Ascending aorta (tissue), 2 donors: Measurements from ENCODE around the gene TLL2. TPM values are rescaled to one million over a fixed set of nuclear protein-coding genes. Genes with fewer than 3 reads are reported as not detected.

Source experiments
- DNase-seq, 2 donors: peaks; one replicate each; pipeline ENCODE4 v3.0.0-alpha.2; 2019; ENCODE audit warnings: low spot score in 2 of 2
- H3K27ac ChIP-seq, 2 donors: fragments of 200-600 bp; sonication (generic); one replicate each; pipeline ENCODE4 v1.5.1; 2016 to 2017; ENCODE audit warnings: mild to moderate bottlenecking in 1 of 2
- H3K27me3 ChIP-seq: fragments of 200-600 bp; sonication (generic); one replicate; pipeline ENCODE4 v1.5.1; 2017
- H3K36me3 ChIP-seq, 2 donors: fragments of 200-600 bp; sonication (generic); one replicate each; pipeline ENCODE4 v1.5.1; 2016
- H3K4me1 ChIP-seq, 2 donors: fragments of 200-600 bp; sonication (generic); one replicate each; pipeline ENCODE4 v1.5.1; 2016 to 2017; ENCODE audit warnings: mild to moderate bottlenecking in 1 of 2
- H3K4me3 ChIP-seq, 2 donors: fragments of 200-600 bp; sonication (generic); one replicate each; pipeline ENCODE4 v1.5.1; 2016 to 2017; ENCODE audit warnings: mild to moderate bottlenecking in 1 of 2
- H3K9me3 ChIP-seq, 2 donors: fragments of 200-600 bp; sonication (generic); one replicate each; pipeline ENCODE4 v1.5.1; 2016
- CTCF ChIP-seq, 3 experiments: fragments of 200-600 bp in 2 of 3; fragments of 450-650 bp in 1 of 3; sonication (generic) in 2 of 3; IDR thresholded peaks; one replicate each; pipeline ENCODE4 v1.5.1; 2016 to 2019; ENCODE audit warnings: antibody characterized with exemption in 3 of 3, mild to moderate bottlenecking in 1 of 3, moderate library complexity in 1 of 3
- intact Hi-C: fragments of 100-400 bp; cut with DNase I; formaldehyde crosslinking; loops from one replicate; pipeline ENCODE4 v1.15.1; 2023
- total RNA-seq: library from RNA; depleted of rRNA; stranded (reverse); fragments of >200 nt; gene quantifications from one replicate; pipeline ENCODE4 v1.1.0, GENCODE V29; 2016

TLL2 gene
- total RNA-seq, 1 donor from 2014 or later: not detected

GRCh38 chr10:96431211-96431970, 82.3 kb downstream of the TLL2 start:
- intact Hi-C loops: no loop called here
- Histone ChIP-seq H3K4me3 (no peak overlapping the region), H3K4me1 (no peaks in the 10 kb centered on the region), H3K36me3 (no peaks in the 10 kb centered on the region), H3K9me3 (peaks cover 0 to 3% of the 10 kb centered on the region in 2 donors), H3K27ac (no peak overlapping the region), H3K27me3 (no peaks in the 10 kb centered on the region)
- TF ChIP-seq CTCF (IDR thresholded peaks at IDR 0.05): no peak
- DNase-seq: no peak

- H3K9me3 ChIP-seq: no peaks in the 10 kb centered on the region
- DNase-seq: no peak
- H3K4me1 ChIP-seq: no peaks in the 10 kb centered on the region
- no peaks in the 10 kb centered on the region for H3K27me3 ChIP-seq
- no peak overlapping the region for H3K27ac ChIP-seq
- no peak overlapping the region for H3K4me3 ChIP-seq
- intact Hi-C loops: no loop called here
- TF ChIP-seq CTCF (IDR thresholded peaks at IDR 0.05): no peak
- no peaks in the 10 kb centered on the region for H3K36me3 ChIP-seq
Measured at GRCh38 chr10:96427291-96427690, 86.4 kb downstream of the TLL2 start.

GRCh38 chr10:96422525-96422924, 91.2 kb downstream of the TLL2 start:
- intact Hi-C loops: no loop called here
- Histone ChIP-seq H3K9me3 (no peaks in the 10 kb centered on the region), H3K27me3 (no peaks in the 10 kb centered on the region), H3K4me3 (no peak overlapping the region), H3K36me3 (no peaks in the 10 kb centered on the region), H3K27ac (no peak overlapping the region), H3K4me1 (no peaks in the 10 kb centered on the region)
- no peak for TF ChIP-seq CTCF (IDR thresholded peaks at IDR 0.05)
- no peak for DNase-seq

- intact Hi-C loops: no loop called here
- H3K27ac ChIP-seq: no peak overlapping the region
- no peak overlapping the region for H3K4me3 ChIP-seq
- no peak for TF ChIP-seq CTCF (IDR thresholded peaks at IDR 0.05)
- H3K27me3 ChIP-seq: no peaks in the 10 kb centered on the region
- no peaks in the 10 kb centered on the region for H3K4me1 ChIP-seq
- H3K36me3 ChIP-seq: no peaks in the 10 kb centered on the region
- no peak for DNase-seq
- no peaks in the 10 kb centered on the region for H3K9me3 ChIP-seq
Measured at GRCh38 chr10:96421995-96422394, 91.7 kb downstream of the TLL2 start.

GRCh38 chr10:96420228-96421009, 93.3 kb downstream of the TLL2 start:
- no peaks in the 10 kb centered on the region for H3K4me1 ChIP-seq
- DNase-seq: no peak
- no peak overlapping the region for H3K4me3 ChIP-seq
- H3K27me3 ChIP-seq: no peaks in the 10 kb centered on the region
- no peak for TF ChIP-seq CTCF (IDR thresholded peaks at IDR 0.05)
- no peak overlapping the region for H3K27ac ChIP-seq
- intact Hi-C loops: no loop called here
- no peaks in the 10 kb centered on the region for H3K36me3 ChIP-seq
- no peaks in the 10 kb centered on the region for H3K9me3 ChIP-seq
